NCI-H1092 treated with DMSO at 0.1 percent for 48 hours (cell line): Measurements from ENCODE around the gene MCTP1.
"Not testable (repeated sequence)": the region's sequence is repeated elsewhere in the genome, so short reads cannot be mapped to it uniquely, and the experiment has no call there.

Experiments used
- DNase-seq: peaks from one replicate; lab custom pipeline; 2025; lab: John Stamatoyannopoulos, UW

MCTP1 gene

GRCh38 chr5:95251185-95251584 is 33.7 kb downstream of the MCTP1 start:
- DNase-seq = no peak

GRCh38 chr5:95244479-95244878 is 40.4 kb downstream of the MCTP1 start:
- DNase-seq = no peak

DNA sequence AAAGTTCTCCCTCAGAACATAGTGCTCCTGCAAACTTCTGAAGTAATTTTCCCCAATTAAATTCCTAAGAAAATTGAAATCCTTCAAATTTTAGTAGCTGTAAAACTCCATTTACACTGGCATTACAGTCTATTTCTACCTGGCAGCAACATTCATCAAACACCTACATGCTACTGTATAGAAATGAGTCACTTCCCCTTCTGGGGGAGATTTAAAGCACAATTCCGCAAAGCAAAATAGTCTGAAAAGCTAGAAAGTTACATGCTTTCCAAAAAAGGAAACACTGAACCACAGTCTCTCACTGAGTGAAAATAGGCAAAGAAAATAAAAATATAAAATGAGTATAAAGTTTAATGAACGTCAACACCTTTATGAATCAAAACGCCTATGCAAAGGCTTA is 43.3 kb downstream of the MCTP1 start:
- no peak for DNase-seq

- no peak for DNase-seq
Measured at GRCh38 chr5:95241161-95241560, 43.7 kb downstream of the MCTP1 start.

DNA sequence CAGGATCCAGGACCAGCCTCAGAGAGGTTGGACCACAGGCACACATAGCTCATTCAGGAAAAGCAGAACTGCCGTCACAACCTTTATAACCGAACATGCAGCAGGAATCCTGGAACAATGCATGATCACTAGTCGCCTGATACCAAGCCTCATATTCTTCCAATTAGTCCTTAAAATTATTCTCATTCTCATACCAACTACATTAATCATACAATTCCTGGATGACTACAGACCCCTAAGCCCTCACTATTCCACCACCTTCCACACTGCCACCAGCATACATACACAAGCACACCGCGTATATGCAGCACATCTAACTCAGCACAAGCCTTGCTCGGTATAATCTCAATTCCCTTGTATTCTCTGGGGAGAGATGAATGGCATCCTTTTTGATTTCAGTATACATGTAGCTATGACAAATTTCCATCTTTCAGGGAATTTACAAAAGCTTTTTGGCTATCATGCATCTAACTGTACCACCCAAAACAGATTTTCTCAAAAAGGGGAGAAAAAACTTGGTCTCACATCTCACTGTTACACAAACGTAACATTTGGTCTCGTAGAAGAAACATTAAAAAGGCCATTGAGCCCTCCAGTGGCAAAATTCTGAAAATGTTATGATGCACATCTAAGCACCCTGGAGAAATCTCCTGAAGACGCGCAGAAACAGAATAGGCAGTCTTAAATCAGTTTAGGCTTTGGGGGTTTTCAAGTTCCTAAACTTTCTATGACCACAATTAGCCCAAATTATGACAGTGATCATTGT is 46.2 kb downstream of the MCTP1 start:
- no peak for DNase-seq

- no peak for DNase-seq
Measured at GRCh38 chr5:95237324-95237723, 47.6 kb downstream of the MCTP1 start.

- no peak for DNase-seq
Measured at GRCh38 chr5:95235439-95235982, 49.4 kb downstream of the MCTP1 start.

- DNase-seq = no peak
Measured at GRCh38 chr5:95229646-95230045, 55.2 kb downstream of the MCTP1 start.

DNA sequence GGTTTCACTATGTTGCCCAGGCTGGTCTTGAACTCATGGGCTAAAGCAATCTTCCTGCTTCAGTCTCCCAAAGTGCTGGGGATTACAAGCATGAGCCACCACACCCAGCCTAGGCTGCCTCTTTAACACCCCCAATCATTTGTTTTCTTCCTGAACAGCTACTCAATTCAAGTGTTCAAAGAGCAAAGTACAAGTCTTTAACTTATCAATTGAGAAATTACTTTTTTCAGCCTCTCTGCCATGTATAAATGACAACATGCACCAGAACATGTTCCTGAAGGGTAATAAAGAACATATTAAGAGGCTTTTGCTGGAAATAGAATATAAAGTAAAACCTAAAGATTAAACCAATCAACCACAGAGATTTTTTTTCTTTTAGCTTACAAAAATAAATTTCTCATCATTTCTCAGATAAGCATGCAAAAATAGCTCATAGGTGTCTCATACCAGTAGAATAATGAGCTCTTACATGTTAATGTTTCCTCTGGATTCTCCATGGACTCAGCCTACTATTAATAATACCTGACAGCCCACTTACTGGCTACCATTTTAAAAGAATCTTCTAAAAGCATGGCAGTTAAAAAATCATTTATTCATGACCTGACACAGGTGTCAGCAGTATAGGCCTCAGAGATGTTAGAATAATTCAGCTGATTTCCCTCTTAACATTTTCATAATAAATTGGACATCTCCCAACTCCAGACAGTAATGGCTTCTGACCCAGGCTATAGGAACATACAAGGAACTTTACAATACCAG is 60.0 kb downstream of the MCTP1 start:
- no peak for DNase-seq

DNA sequence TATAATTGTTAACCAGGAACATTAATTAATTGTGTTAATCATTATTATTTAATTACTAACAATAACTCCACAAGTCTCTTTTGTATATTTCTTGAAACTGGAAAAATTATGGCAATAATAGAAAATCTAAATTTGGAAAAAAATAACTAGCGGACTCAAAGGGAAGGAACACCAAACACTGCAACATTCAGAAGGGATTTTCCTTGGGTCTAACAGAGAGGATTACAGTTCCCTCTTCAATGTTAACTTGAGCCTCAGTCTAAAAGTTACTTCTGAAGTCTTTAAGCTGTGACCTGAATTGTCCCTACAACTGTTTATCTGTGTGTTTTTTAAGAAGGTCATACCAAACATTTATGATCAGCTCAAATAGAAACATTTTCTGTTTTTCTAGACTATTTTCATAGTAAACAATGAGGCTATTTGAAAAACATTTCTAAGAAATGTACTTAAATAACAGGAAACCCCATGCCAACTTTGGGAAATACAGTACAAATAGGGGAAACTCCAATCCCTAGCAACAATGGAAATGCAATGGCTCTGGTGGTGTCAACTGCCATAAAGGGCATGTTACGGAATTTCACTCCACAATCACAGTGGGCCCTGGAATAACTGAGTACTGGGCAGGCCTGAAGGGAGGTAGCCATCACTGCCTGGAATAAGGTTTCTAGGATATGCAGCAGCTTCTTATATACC is 61.2 kb downstream of the MCTP1 start:
- no peak for DNase-seq

- no peak for DNase-seq
Measured at GRCh38 chr5:95222836-95223235, 62.1 kb downstream of the MCTP1 start.

DNA sequence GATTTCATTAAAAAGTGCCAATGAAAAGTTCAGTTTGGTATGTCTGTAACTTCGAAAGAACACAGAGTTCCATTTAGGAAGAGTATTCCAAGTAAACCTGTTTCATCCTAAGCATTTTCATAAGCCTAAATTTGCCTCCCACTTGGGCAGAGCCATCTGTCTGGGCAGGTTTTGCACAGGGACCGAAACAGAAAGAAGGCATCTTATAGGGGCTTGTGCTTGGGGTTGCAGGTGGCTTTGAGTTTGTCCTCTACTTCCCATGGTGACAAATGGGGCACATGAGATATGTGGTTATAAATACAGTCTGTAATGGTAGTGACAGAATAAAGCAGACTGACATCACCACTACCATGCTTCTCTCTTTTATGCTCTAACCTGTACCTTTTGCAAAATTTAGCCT is 63.7 kb downstream of the MCTP1 start:
- no peak for DNase-seq

- DNase-seq = no peak
Measured at GRCh38 chr5:95220381-95220780, 64.5 kb downstream of the MCTP1 start.

GRCh38 chr5:95219411-95219810 is 65.5 kb downstream of the MCTP1 start:
- no peak for DNase-seq

GRCh38 chr5:95217881-95218280 is 67.0 kb downstream of the MCTP1 start:
- no peak for DNase-seq

DNA sequence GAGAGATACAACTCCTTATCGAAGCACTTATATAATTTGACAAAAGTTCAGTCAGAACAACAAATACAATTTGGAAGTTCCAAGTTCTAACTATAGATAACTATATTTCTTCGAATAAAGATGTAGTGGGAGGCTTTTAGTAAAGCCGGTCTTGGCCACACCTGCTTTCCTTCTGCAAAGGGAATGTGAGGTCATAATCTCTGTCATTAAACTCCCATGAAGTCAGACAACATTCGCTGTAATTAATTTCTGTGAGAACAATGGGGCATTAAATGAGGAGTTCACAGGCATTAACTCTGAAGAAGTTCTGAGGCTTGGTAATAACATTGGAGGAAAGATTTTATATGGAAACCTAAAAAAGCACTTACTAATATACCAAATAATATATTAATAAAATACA is 67.5 kb downstream of the MCTP1 start:
- no peak for DNase-seq

DNA sequence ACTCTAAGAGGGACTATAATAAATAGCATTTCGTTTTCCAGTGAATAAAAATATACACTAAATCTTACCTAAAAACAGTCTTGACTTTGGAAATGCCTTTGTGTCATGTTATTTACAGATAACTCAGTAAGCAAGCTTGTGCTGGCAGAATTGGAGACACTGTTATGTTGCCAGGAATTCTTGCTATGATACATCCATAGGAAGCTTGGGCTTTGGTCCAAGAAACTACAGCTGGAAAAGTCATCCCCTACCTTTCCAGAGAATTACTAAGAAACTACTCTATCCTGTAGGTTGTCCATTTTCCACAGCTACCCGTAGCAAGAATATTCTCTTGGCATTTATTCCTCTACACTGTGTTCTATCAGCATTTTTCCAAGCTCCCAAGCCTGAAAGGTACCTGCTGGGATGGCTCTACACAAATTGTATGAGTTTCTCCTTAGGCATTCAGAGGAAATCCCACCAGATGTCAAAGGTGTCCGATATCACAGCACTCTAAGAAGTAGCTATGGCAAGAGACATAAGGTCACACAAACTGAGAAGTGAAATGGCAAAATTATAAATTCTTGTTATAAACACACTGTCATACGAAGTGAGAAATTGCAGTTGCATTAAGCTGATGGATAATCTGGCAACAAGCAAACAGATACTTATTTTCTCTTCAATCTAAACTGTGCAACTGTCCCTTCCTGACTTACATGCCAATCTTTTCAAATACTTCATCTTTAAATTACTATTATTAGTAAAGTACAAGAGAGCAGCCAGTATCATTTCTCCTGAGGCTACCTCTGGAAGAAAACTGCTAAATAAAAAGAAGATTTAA is 68.5 kb downstream of the MCTP1 start:
- no peak for DNase-seq

DNA sequence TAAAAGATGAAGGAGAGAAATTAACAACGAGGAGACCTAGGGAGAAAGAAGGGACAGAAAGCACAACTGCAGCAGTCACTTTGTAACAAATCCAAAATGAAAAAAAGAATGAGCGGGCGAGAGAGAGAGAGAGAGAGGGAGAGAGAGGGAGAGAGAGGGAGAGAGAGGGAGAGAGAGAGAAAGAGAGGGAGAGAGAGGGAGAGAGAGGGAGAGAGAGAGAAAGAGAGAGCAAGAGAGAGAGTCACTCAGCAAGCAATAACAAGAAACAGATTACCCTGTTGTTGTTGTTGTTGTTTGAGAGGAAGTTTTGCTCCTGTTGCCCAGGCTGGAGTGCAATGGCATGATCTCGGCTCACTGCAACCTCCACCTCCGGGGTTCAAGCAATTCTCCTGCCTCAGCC is 77.1 kb downstream of the MCTP1 start:
- not testable (repeated sequence) for DNase-seq

GRCh38 chr5:95194856-95195255 is 90.0 kb downstream of the MCTP1 start:
- DNase-seq = no peak

DNA sequence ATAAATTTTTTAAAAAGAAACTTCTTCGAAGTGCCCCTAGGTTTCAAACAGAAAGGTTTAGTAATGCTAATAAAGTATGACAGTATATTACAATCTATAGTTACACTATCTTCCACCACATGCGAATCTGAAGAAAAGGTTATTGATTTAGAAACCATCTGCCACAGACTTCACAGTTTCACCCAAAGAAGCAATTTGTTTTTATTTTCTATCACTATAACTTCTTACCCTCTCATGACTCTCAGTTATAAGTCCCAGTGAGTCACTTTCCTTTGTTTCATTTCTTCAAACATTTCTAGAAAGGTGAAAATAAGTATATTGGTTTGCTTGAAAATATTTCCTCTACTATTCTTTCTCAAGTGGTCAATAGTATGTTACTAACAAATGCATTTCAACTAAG is 93.6 kb downstream of the MCTP1 start:
- DNase-seq = no peak

DNA sequence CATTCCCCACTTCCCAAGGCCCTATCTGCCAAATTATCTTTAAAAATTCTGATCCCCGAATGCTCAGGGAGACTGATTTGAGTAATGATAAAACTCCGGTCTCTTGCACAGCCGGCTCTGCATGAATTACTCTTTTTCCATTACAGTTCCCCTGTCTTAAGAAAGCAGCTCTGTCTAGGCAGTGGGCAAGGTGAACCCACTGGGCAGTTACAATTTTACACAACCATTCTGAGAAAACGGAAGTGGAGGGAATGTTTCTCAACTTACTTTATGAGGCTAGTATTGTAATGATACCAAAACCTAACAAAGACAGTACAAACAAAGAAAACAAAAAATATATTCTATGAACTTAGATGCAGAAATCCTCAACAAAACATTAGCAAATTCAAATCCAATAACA is 100.0 kb downstream of the MCTP1 start:
- DNase-seq = no peak

- no peak for DNase-seq
Measured at GRCh38 chr5:95181644-95182043, 103.2 kb downstream of the MCTP1 start.
